ENCODE measurements around the gene HOXB3. TPM values are rescaled to one million over a fixed set of nuclear protein-coding genes. Genes with fewer than 3 reads are reported as not detected.

HOXB3 gene
- polyA plus RNA-seq, 1 of the 3 experiments (the other 2 are of a cell fraction) = 0.46 TPM

DNA sequence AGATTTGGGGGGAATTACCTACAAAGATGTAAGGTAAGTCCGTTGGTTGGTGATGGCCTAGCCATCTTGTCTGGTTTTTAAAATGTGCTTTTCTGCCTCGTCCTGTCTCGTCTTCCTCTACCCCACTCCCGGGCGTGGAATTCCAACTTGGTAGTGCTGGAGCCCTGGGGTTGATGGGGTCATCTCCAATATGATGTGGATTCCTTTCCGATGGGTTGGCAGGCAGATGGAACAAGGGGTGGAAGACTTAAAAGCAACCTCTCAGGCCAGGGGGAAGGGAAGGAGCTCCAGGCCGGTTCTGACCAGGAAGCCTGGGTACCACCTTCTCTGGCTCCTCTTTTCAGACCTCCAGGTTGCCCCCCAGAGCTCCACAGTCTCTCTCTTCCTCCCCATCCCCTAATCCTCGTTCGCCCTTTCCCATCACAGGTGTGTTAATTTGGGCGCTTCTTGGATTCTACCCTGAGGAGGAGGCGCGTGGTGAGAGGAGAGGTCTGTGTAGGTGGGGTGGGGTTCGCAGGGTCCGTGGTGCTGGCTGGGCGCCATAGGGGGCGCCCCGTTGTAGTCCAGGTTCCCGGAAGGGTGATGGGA is 40.0 kb downstream of the HOXB3 start (continued):
- TF ChIP-seq USF1 (IDR thresholded peaks at IDR 0.05; ENCODE audit: borderline replicate concordance, low read depth) (no peak), TEAD4 (IDR thresholded peaks at IDR 0.05; ENCODE audit: borderline replicate concordance, insufficient read depth) (no peak)

GRCh38 chr17:48549281-48549630 is 40.8 kb downstream of the HOXB3 start:
- no peak overlapping the region for H3K27ac ChIP-seq (ENCODE audit: low read depth in 2 of 2, low read length in 1 of 2)
- no peak overlapping the region for H3K9ac ChIP-seq
- ChIA-PET CTCF (interaction anchor here (1.6 kb wide), 1 partner anchor 92 kb away, joined by 4 read pairs; no protein-coding TSS in a partner anchor), POLR2A (no interaction called here)
- no peaks in the 10 kb centered on the region; the same call in 1 of the 2 replicates for H4K20me1 ChIP-seq (ENCODE audit: insufficient read depth)
- peaks cover 4% of the 10 kb centered on the region for H3F3A ChIP-seq (replicated peaks; ENCODE audit: insufficient read depth)
- no peak overlapping the region for H3K4me2 ChIP-seq
- H2AFZ ChIP-seq (ENCODE audit: low read depth) = no peak overlapping the region
- H3K4me1 ChIP-seq (ENCODE audit: control insufficient read depth in 1 of 2, insufficient read depth in 2 of 2, low read depth in 1 of 2, low read length in 1 of 2) = no peaks in the 10 kb centered on the region
- H3K4me3 ChIP-seq (ENCODE audit: low read depth in 2 of 2, low read length in 1 of 2) = no peak overlapping the region
- no peaks in the 10 kb centered on the region for H3K36me3 ChIP-seq (replicated peaks in 1 of 2; ENCODE audit: control insufficient read depth in 1 of 2, insufficient read depth in 2 of 2, low read length in 1 of 2)
- H3K9me2 ChIP-seq = no peaks in the 10 kb centered on the region
- H3K27me3 ChIP-seq (ENCODE audit: insufficient read depth) = peaks cover 95% of the 10 kb centered on the region
- H3K9me3 ChIP-seq = no peaks in the 10 kb centered on the region
- DNase-seq = no peak
- no peaks in the 10 kb centered on the region for H3K79me2 ChIP-seq (ENCODE audit: insufficient read depth)
- 12% methylated on average over 3 of the region's 3 CpGs for WGBS (ENCODE audit: low lambda C conversion rate)
- TF ChIP-seq FOXJ3 (CRISPR knock-in tag; IDR thresholded peaks at IDR 0.05) = no peak
- no peak for TF ChIP-seq CHD2 (IDR thresholded peaks at IDR 0.05; ENCODE audit: low read length, partially characterized antibody)
- TF ChIP-seq EZH2phosphoT487 (IDR thresholded peaks at IDR 0.05; ENCODE audit: borderline replicate concordance, low read depth) = no peak
- TF ChIP-seq NFIC (IDR thresholded peaks at IDR 0.05; ENCODE audit: borderline replicate concordance) = no peak
- TF ChIP-seq CTCF (IDR thresholded peaks at IDR 0.05) = no peak
- TF ChIP-seq FOXM1 (IDR thresholded peaks at IDR 0.05; ENCODE audit: low read depth) = no peak
- TF ChIP-seq RFX5 (IDR thresholded peaks at IDR 0.05; ENCODE audit: low read length) = no peak

DNA sequence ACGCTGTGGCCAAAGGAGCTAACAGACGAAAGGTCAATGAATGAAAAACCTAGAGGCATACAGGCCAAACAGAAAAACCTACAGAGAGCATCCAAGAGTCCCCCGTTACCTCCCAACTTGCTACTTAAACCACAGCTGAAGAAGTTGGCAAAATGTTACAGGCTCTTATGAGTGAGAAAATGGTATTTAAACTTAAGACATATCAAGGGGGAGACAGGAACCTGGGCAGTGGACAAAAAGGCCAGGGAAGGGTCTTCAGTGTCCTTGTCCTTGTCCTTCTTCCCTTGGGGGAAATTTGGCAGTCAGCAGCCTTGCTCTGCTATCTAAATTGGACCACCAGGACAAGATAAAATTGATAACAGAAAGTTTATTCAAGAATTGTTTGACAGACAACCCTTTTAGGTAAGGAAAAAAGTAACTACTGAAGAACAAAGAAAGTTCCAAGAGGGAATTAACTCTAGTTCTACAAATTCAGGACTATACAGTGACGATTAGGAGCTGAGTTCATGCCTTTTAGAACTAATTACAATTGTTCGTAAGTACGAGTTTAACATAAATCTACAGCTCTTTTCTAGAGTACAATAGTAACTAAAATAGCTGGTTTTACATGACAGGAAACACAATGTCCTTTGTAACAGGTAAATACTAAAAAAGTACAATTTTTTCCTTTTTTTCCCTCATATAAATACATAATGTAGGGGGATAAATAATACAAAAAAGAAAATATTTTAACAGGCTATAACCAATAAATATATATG is 41.3 kb downstream of the HOXB3 start:
- no peak for DNase-seq
- Histone ChIP-seq H3K27me3 (ENCODE audit: insufficient read depth) (peaks cover 95% of the 10 kb centered on the region), H2AFZ (ENCODE audit: low read depth) (no peak overlapping the region), H3K27ac (ENCODE audit: low read depth in 2 of 2, low read length in 1 of 2) (no peak overlapping the region), H3K4me1 (ENCODE audit: control insufficient read depth in 1 of 2, insufficient read depth in 2 of 2, low read depth in 1 of 2, low read length in 1 of 2) (no peaks in the 10 kb centered on the region), H3K36me3 (replicated peaks in 1 of 2; ENCODE audit: control insufficient read depth in 1 of 2, insufficient read depth in 2 of 2, low read length in 1 of 2) (no peaks in the 10 kb centered on the region), H3K9me2 (no peaks in the 10 kb centered on the region), H3K9me3 (no peaks in the 10 kb centered on the region), H4K20me1 (ENCODE audit: insufficient read depth) (no peaks in the 10 kb centered on the region), H3K4me3 (ENCODE audit: low read depth in 2 of 2, low read length in 1 of 2) (no peak overlapping the region), H3F3A (replicated peaks; ENCODE audit: insufficient read depth) (peaks cover 4% of the 10 kb centered on the region), H3K79me2 (ENCODE audit: insufficient read depth) (no peaks in the 10 kb centered on the region), H3K4me2 (no peak overlapping the region), H3K9ac (no peak overlapping the region)
- TF ChIP-seq GABPA (IDR thresholded peaks at IDR 0.05; ENCODE audit: low read depth) = no peak
- no peak for TF ChIP-seq YY1 (IDR thresholded peaks at IDR 0.05; ENCODE audit: low read depth)
- no peak for TF ChIP-seq CHD2 (IDR thresholded peaks at IDR 0.05; ENCODE audit: low read length, partially characterized antibody)
- no peak for TF ChIP-seq MAX (IDR thresholded peaks at IDR 0.05; ENCODE audit: low read depth)
- no peak for TF ChIP-seq TEAD4 (IDR thresholded peaks at IDR 0.05; ENCODE audit: borderline replicate concordance, insufficient read depth)
- TF ChIP-seq, protein P1, sequence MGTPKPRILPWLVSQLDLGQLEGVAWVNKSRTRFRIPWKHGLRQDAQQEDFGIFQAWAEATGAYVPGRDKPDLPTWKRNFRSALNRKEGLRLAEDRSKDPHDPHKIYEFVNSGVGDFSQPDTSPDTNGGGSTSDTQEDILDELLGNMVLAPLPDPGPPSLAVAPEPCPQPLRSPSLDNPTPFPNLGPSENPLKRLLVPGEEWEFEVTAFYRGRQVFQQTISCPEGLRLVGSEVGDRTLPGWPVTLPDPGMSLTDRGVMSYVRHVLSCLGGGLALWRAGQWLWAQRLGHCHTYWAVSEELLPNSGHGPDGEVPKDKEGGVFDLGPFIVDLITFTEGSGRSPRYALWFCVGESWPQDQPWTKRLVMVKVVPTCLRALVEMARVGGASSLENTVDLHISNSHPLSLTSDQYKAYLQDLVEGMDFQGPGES (IDR thresholded peaks at IDR 0.05; ENCODE audit: low read depth, low read length) = no peak
- CTCF ChIA-PET = interaction anchor here (1.6 kb wide), 1 partner anchor 92 kb away, joined by 4 read pairs; no protein-coding TSS in a partner anchor
- POLR2A ChIA-PET = no interaction called here
- 27% methylated on average over 6 of the region's 6 CpGs for WGBS (ENCODE audit: low lambda C conversion rate)
